Activated CD8-positive, alpha-beta memory T cell treated with anti-CD3 and anti-CD28 coated beads for 36 hours (primary cell): ENCODE results near the gene PXK. TPM values are rescaled to one million over a fixed set of nuclear protein-coding genes. Genes with fewer than 3 reads are reported as not detected.

Experiments
- CTCF ChIA-PET: fragments of 350-600 bp; sonication (Branson Sonifier 250); formaldehyde crosslinking; loops from one replicate; lab custom pipeline; 2021; ENCODE audit warnings: antibody characterized with exemption; lab: Charles Lee
- POLR2A ChIA-PET: fragments of 350-600 bp; sonication (Branson Sonifier 250); formaldehyde crosslinking; loops from one replicate; lab custom pipeline; 2021; ENCODE audit warnings: antibody characterized with exemption; lab: Charles Lee
- total RNA-seq, 2 experiments: library from RNA; stranded (reverse); gene quantifications; one replicate each; pipeline ENCODE4 v1.2.3, GENCODE V29; 2021

The PXK gene
- total RNA-seq, 2 experiments from 2014 or later = 31.7 to 32.0 TPM

DNA sequence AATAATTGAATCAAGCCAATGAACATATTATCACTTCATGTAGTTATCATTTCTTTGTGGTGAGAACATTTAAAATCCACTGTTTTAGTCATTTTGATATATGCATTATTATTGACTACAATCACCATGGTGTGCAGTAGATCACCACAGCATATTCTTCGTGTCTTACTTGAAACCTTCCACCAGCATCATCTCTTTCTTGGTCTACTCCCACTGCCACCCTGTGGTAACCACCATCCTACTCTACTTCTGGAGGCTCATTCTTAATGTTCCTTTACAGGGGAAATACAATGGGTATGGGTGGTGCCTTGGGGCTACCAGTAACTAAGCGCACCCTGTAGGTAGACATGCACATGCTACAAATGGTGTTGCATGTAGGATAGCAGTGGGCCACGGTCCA, 25.4 kb downstream of the PXK start:
- POLR2A ChIA-PET = no interaction called here
- CTCF ChIA-PET = no interaction called here

GRCh38 chr3:58358808-58359207, 26.1 kb downstream of the PXK start:
- CTCF ChIA-PET = no interaction called here
- POLR2A ChIA-PET = no interaction called here

GRCh38 chr3:58359621-58360020, 26.9 kb downstream of the PXK start:
- CTCF ChIA-PET = interaction anchor here (0.7 kb wide), 1 partner anchor 55 kb away, joined by 3 read pairs; no protein-coding TSS in a partner anchor
- POLR2A ChIA-PET = interaction anchor here (1.0 kb wide), 1 partner anchor 29 kb away, joined by 3 read pairs; no protein-coding TSS in a partner anchor

DNA sequence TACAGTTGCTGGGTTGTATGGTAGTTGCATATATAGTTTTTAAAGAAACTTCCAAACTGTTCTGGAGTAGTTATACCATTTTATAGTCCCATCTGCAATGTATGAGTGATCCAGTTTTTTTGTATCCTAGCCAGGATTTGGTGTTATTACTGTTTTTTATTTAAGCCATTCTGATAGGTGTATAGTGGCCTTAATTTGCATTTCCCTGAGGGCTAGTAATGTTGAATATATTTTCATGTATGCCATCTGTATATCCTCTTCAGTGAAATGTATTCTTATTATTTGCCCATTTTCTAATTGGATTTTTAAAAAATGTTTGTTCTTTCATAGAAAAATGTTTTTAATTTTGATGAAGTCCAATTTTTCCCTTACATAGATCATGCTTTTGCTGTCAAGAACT, 29.2 kb downstream of the PXK start:
- POLR2A ChIA-PET = no interaction called here
- CTCF ChIA-PET = no interaction called here

DNA sequence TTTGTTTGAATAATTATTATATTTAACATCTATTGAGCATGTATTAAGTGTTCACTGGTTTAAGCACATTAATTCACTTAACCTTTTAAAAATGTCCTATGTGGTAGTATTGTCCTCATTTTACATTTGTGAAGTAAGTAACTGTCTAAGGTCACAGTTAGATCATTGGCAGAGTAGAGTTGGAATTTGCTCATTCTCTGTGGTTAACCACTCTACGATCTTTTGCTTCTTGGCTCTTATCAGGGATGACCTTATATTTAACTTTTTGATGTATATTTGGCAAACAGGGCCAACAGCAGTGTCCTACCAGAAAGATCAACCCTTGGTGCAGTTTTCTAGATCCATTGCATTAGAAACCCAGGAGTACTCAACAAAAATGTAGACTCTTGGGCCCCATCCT, 34.0 kb downstream of the PXK start:
- ChIA-PET POLR2A (no interaction called here), CTCF (no interaction called here)

- ChIA-PET POLR2A (no interaction called here), CTCF (interaction anchor here (0.7 to 1.5 kb wide), 3 partner anchors 18 to 181 kb away, joined by 3 to 6 read pairs (median 3); no protein-coding TSS in a partner anchor)
Measured at GRCh38 chr3:58369038-58369437, 36.3 kb downstream of the PXK start.

- CTCF ChIA-PET = interaction anchor here (0.7 to 1.5 kb wide), 3 partner anchors 19 to 182 kb away, joined by 3 to 6 read pairs (median 3); no protein-coding TSS in a partner anchor
- POLR2A ChIA-PET = no interaction called here
Measured at GRCh38 chr3:58369876-58370275, 37.2 kb downstream of the PXK start.

- POLR2A ChIA-PET = no interaction called here
- CTCF ChIA-PET = no interaction called here
Measured at GRCh38 chr3:58370407-58370806, 37.7 kb downstream of the PXK start.

DNA sequence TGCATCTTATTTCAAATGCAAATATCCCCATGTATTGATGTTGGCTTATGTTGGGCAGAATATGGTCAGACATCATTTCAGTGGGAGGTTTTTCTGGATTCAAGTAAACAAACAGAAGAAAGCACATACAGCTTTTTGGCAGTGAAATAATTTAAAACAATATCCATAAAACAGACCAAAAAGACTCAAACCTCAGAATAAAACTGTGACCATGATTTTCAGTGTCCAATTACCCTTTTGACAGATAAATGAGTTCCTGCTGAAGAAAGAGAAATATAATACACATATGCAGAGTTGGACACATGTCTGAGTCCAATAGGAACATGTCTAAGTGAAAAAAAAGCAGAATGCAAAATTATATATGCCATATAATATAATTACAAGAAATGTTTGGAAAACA, 39.1 kb downstream of the PXK start:
- ChIA-PET POLR2A (no interaction called here), CTCF (no interaction called here)

DNA sequence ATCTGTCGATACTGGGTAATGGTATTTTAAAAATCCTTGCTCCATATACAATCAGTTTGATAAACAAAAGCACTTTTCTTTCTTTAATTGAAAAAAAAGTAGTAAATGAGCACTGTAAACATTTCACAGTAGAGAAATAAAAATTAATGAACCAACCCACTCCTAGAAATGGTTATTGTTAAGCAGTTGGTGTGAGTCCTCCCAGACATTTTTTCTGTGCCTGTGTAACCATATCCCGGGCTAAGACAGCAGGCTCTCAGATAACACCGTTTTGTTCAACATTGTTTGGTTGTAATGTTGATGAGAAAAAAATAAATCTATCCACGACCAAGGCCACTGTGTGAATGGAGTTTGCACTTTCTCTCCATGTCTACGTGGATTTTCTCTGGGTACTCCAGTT, 42.6 kb downstream of the PXK start:
- CTCF ChIA-PET = no interaction called here
- POLR2A ChIA-PET = no interaction called here

- CTCF ChIA-PET = no interaction called here
- POLR2A ChIA-PET = no interaction called here
Measured at GRCh38 chr3:58377168-58377567, 44.5 kb downstream of the PXK start.

DNA sequence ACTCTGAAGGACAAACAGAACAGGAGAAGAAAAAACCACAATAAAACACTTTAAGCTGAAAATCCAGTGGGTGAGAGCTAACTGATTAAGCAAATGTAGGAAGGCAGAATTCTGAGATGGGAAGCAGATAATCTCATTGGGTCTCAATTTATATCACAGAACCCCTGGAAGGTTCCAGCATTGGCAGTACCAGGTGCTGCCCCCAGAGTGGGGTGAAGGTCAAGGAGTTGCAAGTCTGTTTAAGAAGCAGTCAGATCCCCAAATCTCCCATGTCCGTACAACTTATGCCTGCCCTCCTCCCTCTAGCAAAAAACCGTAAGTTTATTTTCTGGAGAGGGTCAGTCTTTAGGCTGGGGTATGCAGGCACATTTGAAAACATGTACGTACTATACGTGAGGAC, 45.1 kb downstream of the PXK start:
- CTCF ChIA-PET = no interaction called here
- POLR2A ChIA-PET = no interaction called here

DNA sequence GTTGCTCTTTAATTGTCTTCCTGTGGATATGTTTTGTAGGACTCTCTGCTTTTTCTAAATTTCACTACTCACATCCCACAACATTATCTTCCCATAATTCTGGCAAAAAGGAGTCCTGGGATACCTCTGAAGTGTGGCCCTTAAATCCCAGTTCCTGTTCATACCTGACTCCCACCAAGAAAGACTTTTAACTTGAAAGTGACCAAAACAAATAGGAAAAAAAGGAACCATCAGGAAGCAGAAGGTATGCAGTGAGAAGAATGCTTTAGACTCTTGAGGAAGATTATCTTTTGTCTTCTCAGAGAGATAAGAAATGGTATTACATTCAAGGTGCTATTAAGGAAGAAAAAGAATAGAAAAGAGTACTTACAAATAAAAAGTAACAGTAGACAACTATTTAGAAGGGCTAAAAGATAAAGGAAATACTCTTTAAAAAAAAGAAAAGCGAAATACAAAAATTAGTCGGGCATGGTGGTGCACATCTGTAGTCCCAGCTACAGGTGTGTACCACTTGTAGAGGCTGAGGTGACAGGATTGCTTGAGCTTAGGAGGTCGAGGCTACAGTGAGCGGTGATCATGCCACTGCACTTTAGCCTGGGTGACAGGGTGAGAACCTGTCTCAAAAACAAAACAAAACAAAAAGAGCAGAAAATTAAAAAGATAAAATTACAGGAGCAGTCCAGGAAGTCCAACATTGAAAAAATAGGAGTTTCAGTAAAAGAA, 46.8 kb downstream of the PXK start:
- CTCF ChIA-PET = no interaction called here

DNA sequence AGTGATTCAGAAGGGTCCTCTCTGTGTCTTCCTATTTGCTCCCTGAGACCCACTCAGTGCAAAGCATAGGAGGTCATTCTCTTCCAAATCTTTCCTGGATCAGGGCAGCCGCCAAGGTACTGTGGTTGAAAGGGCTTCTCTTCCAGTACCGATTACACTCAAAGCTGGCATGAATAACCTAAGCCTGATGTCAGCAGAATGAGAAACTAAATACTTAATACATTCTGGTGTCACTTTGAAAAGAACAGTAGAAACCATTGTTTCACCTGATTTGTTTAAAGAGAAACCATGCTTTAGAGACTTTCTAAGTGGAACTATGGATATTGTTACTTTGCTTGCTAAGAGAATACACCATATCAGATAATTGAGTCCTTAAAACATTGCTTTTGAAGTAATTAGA, 50.8 kb downstream of the PXK start:
- ChIA-PET CTCF (no interaction called here), POLR2A (no interaction called here)

More for the DNA sequence above, 46.8 kb downstream of the PXK start:
- POLR2A ChIA-PET = no interaction called here

- POLR2A ChIA-PET = no interaction called here
- CTCF ChIA-PET = no interaction called here
Measured at GRCh38 chr3:58383904-58384303, 51.2 kb downstream of the PXK start.

DNA sequence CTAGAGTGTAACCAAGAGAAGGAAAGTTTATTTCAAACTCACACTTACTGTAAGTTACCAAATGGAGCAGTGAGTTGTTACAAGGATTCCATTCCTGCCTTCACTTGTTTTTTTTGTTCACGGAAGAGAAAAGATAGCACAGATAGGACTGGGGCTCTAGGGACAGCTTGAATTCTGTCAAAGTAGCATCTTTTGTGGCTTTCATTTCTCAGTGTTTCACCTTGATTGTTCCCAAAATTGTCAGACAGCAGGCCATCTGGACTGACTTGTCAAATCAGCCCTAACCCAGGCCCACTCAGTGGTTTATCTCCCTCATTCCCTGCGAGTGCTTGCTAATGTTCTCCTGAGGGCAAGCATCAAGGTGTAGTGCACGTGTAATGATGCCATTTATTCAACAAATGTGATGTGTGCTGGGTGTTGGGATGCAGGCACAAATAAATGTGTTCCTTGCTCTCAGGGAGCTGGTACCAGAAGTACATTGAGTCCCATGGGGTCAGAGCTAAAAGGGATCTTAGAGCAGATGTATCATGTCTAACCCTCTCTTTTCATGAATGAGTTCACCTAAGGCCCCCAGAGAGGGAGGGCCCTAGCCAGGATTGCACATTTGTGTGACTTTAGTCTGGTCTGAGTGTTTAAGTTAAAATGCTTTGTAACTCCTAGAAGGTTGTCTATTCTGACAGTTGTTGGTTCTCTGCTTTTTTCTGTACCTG, 51.8 kb downstream of the PXK start:
- POLR2A ChIA-PET = no interaction called here
- CTCF ChIA-PET = no interaction called here

GRCh38 chr3:58386626-58387365, 54.1 kb downstream of the PXK start:
- ChIA-PET POLR2A (no interaction called here), CTCF (no interaction called here)

GRCh38 chr3:58387650-58388546, 55.2 kb downstream of the PXK start:
- CTCF ChIA-PET = no interaction called here
- POLR2A ChIA-PET = no interaction called here

- ChIA-PET POLR2A (interaction anchor here (0.7 kb wide), 1 partner anchor 28 kb away, joined by 3 read pairs; no protein-coding TSS in a partner anchor), CTCF (interaction anchor here (0.6 kb wide), 1 partner anchor 265 kb away, joined by 3 read pairs; no protein-coding TSS in a partner anchor)
Measured at GRCh38 chr3:58388550-58389091, 55.9 kb downstream of the PXK start.
